Suppressor macrophage treated with lipopolysaccharide for 1 hour (primary cell): ENCODE data around the gene SLC39A10.
A peak's percentile ranks its signal among the peaks of the same experiment; 100 is the strongest.
"Not testable (repeated sequence)": the region's sequence is repeated elsewhere in the genome, so short reads cannot be mapped to it uniquely, and the experiment has no call there.

ENCODE experiments used
- DNase-seq, 3 donors: peaks; one replicate each; pipeline ENCODE4 v3.0.0-alpha.2; 2020 to 2022

SLC39A10 gene

DNA sequence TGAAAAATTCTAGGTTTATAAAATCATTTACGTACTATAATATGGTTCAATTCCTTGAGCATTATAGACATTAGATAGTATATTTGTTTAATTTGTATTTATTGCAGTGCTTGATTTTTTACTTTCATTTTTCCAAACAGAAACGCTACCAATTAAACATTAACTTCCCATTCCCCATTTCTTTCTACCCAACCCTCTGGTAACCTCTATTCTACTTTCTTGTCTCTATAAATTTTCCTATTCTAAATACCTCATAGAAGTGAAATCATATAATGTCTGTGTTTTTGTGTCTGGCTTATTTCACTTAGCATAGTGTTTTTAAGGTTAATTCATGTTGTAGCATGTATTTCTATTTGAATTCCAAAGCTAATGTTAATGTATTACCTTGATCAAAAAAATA is 11.6 kb upstream of the SLC39A10 start:
- no peak for DNase-seq

GRCh38 chr2:195646424-195646823 is 10.6 kb upstream of the SLC39A10 start:
- DNase-seq, result no peak

DNA sequence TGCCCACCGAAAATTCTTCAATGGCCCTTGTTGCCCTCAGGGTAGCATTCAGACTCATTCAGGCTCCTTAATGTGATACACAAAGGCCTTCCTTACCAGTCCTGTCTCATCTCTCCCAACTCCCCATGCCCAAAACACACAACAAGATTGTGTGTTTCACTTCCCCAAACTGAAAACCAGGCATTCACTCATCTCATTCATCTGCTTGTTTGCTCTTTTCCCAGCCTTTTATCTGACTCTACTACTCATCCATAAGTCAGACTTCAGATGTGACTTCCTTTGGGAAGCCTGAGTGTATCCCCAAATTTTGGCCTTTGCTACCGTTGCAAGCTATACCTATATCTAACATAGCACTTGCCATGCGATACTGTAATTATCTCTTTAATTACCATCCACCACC is 9.7 kb upstream of the SLC39A10 start:
- DNase-seq, result peak; percentile 31 to 63 (median 58)

DNA sequence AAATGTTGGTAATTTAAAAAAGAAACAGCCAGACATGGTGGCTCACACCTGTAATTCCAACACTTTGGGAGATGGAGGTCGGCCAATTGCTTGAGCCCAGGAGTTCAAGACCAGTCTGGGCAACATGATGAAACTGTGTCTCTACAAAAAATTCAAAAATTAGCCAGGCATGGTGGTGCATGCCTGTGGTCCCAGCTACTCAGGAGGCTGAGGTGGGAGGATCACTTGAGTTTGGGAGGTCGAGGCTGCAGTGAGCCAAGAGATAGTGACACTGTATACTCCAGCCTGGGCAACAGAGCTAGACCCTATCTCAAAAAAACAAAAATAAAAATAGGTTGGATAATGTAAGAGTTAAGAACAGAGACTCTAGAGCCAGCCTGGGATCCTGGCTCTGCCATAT is 8.7 kb upstream of the SLC39A10 start:
- not testable (repeated sequence) for DNase-seq

DNA sequence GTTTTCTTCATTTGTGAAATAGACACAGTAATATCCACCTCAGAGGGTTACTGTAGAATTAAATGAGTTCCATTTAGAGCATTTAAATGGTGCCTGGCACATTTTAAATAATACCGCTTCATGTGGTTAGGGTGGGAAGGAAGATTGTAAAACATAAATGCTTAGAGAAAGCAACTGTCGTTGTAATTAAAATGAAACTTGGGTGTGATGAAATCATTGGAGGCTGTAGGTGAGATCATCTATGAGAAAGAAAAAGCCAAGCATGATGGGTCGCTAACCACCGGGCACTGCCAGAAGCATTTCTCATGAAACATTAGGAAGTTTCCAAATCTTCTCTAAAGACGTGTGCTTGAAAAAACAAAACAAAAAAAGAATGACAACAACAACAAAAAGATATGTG is 8.2 kb upstream of the SLC39A10 start:
- peak; percentile 80 to 91 (median 84) for DNase-seq

DNA sequence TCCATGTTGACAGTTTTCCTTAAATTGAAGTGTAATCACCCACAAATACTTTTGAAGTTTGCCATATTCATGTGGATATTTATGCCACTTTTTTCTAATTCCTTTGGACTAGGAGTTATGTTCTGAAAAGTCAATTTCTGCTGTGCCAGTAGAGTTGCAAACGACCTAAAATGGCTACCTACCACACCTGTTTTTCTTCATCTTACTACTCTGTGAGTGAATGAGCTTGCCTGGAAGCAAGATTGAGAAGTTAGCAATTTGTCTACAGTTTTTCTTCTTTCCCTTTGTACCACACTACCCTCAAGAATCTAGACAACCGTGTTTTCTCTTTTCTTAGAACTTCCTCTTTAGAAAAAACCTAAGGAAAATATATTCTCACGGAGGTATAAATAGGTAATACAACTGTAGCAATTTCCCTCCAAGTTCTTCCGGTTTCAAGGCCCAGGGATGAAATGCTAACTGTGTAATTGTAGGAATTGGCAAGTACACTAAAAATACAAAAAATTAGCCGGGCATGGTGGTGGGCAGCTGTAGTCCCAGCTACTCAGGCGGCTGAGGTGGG is 7.3 kb upstream of the SLC39A10 start:
- peak in 1 of 3 donors; percentile 35 for DNase-seq

DNA sequence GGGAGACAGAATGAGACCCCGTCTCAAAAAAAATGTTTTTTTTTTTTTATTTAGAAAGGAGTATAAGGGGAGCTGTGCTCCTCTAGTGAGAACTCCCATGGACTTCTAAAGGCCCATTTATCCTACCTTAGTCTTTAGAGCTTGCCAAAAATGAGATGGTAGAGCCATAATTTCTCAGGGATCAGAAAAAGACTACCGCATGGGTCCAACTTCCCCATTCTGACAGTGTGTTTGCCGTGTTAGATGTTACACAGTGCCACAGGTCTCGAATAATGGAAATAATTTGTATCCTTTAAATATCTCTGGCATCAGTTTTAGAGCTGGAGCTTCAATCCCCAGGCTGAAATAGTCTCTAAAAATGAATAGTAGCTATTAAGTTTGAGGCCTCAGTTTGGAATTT is 6.0 kb upstream of the SLC39A10 start:
- peak; percentile 33 to 50 (median 37) for DNase-seq

DNA sequence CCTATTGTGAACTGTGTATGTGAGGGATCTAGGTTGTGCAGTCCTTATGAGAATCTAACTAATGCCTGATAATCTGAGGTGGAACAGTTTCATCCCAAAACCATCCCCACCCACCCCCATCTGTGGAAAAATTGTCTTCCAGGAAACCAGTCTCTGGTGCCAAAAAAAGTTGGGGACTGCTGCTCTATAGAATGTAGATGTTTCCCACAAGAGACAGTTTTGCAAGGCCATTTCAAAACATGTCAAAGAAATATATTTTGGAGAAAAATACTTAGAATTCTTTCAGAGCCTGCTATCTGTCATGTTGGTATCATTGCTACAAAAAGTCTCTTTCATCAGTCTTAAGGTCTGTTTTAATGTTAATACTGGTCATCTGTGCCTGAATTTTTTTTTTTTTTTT is 4.1 kb upstream of the SLC39A10 start:
- no peak for DNase-seq

GRCh38 chr2:195656161-195656858 is 716 bp upstream of the SLC39A10 start:
- DNase-seq, result peak in 2 of 3 donors; percentile 18 to 51

DNA sequence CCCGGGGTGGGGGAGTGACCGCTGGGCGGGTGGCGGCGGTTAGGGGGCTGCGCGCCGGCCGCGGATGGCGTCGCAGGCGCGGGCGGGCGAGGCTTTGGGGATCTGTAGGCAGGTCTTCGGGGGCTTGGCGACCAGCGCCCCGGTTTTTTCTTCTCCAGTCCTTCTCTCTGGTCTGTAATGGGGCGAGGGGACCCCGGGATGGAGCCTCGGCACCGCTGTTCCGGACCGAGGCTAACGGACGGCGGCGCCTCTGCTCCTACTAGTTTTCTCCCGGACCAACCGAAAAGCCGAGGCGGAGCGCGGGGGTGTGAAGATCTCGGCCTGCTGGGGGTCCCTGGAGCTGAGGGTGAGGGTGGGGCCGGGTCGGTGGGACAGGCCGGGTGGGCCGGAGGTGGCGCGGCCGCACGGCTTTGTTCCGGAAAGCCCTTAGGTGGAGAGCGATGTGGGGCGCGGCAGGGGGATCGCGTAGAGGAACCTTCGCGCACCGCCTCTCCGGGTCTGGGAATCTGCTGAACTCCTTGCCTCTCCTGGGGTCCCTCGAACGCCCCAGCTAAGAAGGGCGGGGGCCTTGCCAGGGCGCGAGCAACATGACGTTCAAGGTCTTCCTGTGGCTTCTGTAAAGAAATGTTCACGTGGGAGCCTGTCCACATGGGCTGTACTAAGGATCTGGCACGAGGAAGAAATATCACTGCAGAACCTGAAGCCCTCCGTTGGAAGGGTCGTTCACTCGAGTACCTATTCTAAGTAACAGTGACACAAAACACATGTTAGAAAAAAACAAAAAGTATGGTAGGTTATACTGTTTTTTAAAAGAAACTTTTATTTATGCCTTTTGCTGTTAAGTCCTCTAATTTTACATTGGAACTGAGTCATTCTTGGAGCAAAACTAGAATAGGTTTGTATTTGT is 861 bp downstream of the SLC39A10 start:
- peak; percentile 59 to 71 (median 67) for DNase-seq

DNA sequence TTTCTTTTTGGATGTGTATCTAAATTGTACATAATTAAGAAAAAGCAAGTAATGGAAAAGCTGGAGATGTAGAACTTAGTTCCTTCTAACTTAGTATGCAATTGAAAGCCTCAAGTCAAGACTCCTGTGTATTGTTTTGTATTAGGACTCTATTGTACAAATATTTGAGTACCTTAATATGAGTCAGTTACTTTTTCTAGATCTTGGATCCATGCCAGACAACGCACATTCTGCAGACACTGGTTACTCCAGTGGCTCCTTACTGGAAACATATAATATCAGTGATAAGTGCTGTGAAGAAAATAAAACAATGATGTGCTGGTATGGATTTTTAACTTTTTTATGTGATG is 1.5 kb downstream of the SLC39A10 start:
- peak in 2 of 3 donors; percentile 41 to 43 for DNase-seq

- peak in 1 of 3 donors; percentile 51 for DNase-seq
Observed at GRCh38 chr2:195659114-195659513, 2.1 kb downstream of the SLC39A10 start.

DNA sequence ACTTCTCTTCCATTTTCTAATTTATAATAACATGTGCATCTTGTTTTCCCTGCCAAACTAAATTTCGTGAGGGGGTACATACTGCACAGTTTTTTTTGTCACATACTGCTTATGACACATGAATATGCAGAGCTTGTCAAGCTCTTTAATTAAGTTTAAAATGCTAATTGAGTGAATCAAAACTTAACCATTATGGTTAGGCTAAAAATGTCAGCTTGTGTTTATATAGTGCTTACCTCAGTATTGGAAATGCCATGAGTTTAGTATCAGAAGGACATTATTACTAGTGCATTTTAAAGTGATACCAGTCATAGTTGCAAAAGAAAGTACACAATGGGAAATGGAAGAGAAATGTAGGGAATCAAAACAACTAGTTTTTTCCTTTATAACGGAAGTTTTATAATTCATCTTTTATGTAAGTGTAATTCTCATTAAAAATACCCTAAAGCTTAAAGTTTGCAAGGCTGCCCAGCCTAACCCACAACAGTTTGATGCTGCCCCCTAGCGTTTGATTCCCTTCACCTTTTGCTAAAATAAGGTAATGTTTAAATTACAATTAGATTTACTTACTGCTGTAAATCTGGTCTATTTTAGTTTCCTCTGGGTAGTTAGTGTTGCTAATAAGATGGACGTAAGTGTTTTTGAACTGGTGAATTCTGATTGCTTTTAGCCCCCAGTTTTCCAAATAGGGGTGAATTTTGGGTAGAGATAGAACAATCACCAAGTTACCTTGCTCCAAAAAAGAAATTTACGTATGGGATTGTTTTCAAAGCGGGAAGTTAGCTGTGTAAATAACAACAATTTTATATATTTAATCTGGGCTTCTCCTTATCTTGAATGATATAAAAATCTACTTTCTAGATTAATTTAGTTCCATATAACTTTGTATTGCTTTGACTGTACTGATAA is 3.2 kb downstream of the SLC39A10 start:
- peak; percentile 81 to 91 (median 91) for DNase-seq

GRCh38 chr2:195662138-195662537 is 5.1 kb downstream of the SLC39A10 start:
- DNase-seq, result peak in 2 of 3 donors; percentile 48 to 53

DNA sequence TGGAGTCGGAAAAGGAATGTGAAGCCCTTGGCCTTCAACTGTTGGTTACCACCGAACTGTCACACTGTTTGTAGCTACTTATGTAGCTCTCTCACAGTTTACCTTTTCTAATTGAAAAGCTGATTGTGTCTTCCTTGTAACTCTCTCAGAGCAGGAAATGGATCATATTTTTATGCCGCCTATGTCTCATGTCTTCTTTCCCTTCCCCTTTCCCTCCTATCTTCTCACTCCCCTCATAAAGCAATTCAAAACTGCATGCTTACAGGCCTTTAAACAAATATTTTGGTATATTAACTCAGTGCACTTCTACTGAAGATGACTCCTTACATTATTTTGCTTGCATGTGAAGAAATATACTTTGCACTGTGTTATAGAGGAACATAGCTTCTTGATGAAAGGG is 6.0 kb downstream of the SLC39A10 start:
- no peak for DNase-seq

GRCh38 chr2:195664528-195664927 is 7.5 kb downstream of the SLC39A10 start:
- no peak for DNase-seq

- DNase-seq, result not testable (repeated sequence)
Observed at GRCh38 chr2:195665153-195665552, 8.1 kb downstream of the SLC39A10 start.

DNA sequence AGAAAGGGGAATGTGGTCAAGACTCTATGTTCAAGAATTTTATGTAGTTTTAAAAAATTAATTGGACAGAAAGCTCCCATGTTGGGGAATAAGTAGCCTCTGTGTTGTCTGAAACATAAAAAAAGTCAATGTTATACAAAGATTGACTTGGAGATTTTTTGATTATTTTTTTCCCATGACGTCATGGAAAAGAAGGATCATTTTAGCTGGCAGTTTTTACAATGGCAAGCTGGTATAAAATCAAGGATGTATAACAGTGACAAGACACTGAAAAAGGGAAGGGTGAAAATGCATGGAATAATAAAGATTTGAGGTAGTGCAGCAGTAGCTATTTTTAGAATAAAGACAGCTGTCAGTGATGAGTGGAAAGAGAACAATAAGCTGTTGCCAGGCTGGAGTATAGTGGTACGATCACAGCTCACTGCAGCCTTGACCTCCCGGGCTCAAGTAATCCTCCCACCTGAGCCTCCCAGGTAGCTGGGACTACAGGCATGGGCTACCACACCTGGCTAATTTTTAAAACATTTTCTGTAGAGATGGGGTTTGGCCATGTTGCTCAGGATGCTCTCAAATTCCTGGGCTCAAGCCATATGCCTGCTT is 9.2 kb downstream of the SLC39A10 start:
- no peak for DNase-seq

DNA sequence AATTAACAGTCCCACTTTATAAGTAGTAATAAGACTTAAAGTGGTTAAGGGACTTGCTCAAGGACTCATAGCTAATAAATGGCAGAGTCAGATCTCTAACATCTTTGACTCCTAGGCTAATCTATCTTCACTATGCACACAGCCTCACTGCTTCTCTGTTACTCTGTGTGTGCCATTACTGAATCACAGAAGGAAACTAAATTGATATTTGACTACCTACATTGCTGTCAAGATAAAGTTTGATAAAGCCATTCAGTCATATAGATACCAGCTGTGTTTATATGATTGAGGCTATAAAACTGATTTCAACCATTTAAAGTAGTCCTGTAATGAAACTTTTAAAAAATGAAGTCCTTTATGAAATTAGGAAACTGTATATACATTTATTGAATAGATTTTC is 10.9 kb downstream of the SLC39A10 start:
- no peak for DNase-seq

DNA sequence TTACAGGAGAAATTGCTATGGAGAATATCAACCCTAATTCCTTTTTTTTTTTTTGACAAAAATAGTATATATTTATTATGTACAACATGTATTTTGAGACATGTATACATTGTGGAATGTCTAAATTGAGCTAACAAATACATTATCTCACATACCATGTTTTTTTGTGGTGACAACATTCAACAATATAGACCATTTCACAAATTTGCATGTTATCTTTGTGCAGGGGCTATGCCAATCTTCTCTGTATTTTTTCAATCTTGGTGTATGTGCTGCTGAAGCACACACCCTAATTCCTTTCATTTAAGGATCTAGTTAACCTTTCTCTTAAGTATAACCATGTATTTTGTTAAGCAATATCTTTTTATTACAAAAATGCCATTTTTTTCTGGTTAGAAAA is 13.2 kb downstream of the SLC39A10 start:
- no peak for DNase-seq

DNA sequence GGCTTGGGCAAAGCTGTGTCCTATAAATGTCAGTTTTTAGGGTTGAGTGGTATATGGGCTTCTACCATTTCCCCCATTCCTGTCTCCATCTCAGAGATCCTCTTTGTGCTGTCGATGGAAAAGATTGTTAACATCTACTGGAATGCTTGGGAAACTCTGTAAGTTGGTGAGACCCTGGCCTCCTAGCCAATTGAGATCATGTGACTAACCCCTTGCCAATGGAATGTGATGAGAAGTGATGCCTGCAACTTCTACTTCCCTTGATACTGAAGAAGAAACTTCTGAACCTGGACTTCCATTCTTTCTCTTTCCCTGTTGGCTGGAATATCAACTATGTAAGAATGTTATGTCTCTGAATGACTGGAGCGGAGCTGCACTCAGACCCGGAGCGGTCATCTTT is 14.5 kb downstream of the SLC39A10 start:
- no peak for DNase-seq

DNA sequence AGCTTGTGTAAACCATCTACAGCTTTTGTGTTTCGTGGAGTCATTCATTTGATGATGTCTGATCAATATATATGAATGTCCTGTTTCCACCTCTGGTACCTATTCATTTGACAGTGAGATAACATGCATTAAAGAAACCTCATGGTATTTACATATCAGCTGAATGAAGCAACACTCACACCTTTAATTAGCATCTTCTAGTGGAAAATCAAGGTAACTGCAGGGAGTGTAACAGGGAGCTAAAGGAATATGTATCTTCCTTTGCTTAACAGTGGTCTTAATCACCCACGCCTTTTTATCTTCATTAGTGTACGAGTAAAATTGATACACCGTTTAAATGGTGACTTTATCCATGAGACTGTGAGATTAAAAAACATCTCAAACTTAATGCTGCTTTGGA is 15.6 kb downstream of the SLC39A10 start:
- no peak for DNase-seq
